OCI-LY7 (cell line): ENCODE data around the gene CYP2A6. TPM values are rescaled to one million over a fixed set of nuclear protein-coding genes. Genes with fewer than 3 reads are reported as not detected.
A peak's percentile ranks its signal among the peaks of the same experiment; 100 is the strongest.
"Not testable (repeated sequence)": the region's sequence is repeated elsewhere in the genome, so short reads cannot be mapped to it uniquely, and the experiment has no call there.

ENCODE experiments used
- BruUV-seq: library from RNA; stranded (reverse); fragments of 400-500 nt; replicated peaks from 2 replicates; lab custom pipeline; 2021; lab: Mats Ljungman, UMichigan
- CTCF ChIA-PET: fragments of 300-600 bp; sonication (Branson Sonifier 250); formaldehyde crosslinking; loops from one replicate; lab custom pipeline; 2022; ENCODE audit warnings: antibody characterized with exemption; ENCODE audit not compliant: unreplicated experiment; lab: Charles Lee
- POLR2A ChIA-PET: fragments of 300-600 bp; sonication (Branson Sonifier 250); formaldehyde crosslinking; loops from one replicate; lab custom pipeline; 2022; ENCODE audit warnings: antibody characterized with exemption; lab: Charles Lee
- DNase-seq: peaks from one replicate; pipeline ENCODE4 v3.0.0-alpha.2; 2015; ENCODE audit warnings: low spot score
- H2AFZ ChIP-seq: fragments of 200-600 bp; sonication (generic), shearing (Covaris generic); 2 replicates; pipeline ENCODE4 v1.6.1; 2014; ENCODE audit warnings: mild to moderate bottlenecking, antibody characterized with exemption, low read length, moderate library complexity
- H3K27ac ChIP-seq: fragments of 200-600 bp; sonication (generic); 2 replicates; pipeline ENCODE4 v1.5.1; 2014; ENCODE audit warnings: mixed run types, low read depth, mild to moderate bottlenecking, moderate library complexity, low read length, inconsistent platforms; ENCODE audit not compliant: poor library complexity, severe bottlenecking
- H3K36me3 ChIP-seq: fragments of 200-600 bp; sonication (generic); 2 replicates; pipeline ENCODE4 v1.6.1; 2014; ENCODE audit warnings: mild to moderate bottlenecking, antibody characterized with exemption, low read length, moderate library complexity, mixed read lengths; ENCODE audit not compliant: insufficient read depth
- H3K4me1 ChIP-seq: fragments of 200-600 bp; sonication (generic); 2 replicates; pipeline ENCODE4 v1.5.1; 2014; ENCODE audit warnings: mild to moderate bottlenecking, low read length; ENCODE audit not compliant: insufficient read depth, poor library complexity, severe bottlenecking
- H3K4me2 ChIP-seq: fragments of 200-600 bp; sonication (generic); 2 replicates; pipeline ENCODE4 v1.6.1; 2014; ENCODE audit warnings: mild to moderate bottlenecking, low read length
- H3K4me3 ChIP-seq: fragments of 200-600 bp; sonication (generic); 2 replicates; pipeline ENCODE4 v1.5.1; 2014; ENCODE audit warnings: mild to moderate bottlenecking, low read depth, low read length; ENCODE audit not compliant: poor library complexity, severe bottlenecking
- H3K79me2 ChIP-seq: fragments of 200-600 bp; sonication (generic); 2 replicates; pipeline ENCODE4 v1.6.1; 2016; ENCODE audit warnings: low read depth, mild to moderate bottlenecking, low read length, moderate library complexity, mixed read lengths; ENCODE audit not compliant: insufficient read depth
- H3K9me2 ChIP-seq: fragments of 200-600 bp; sonication (generic); 2 replicates; pipeline ENCODE4 v1.6.1; 2016; ENCODE audit warnings: mild to moderate bottlenecking, low read length, mixed read lengths; ENCODE audit not compliant: insufficient read depth
- H3K9me3 ChIP-seq: fragments of 200-600 bp; sonication (generic); 2 replicates; pipeline ENCODE4 v1.6.1; 2014; ENCODE audit warnings: mild to moderate bottlenecking, mixed run types, low read length, mixed read lengths
- H4K20me1 ChIP-seq: fragments of 200-600 bp; sonication (generic); 2 replicates; pipeline ENCODE4 v1.6.1; 2014; ENCODE audit warnings: mild to moderate bottlenecking, antibody characterized with exemption, low read length, moderate library complexity, mixed read lengths; ENCODE audit not compliant: insufficient read depth
- EZH2phosphoT487 ChIP-seq: fragments of 200-600 bp; sonication (generic); IDR thresholded peaks from 2 replicates; pipeline ENCODE4 v1.6.1; 2018; ENCODE audit warnings: low read depth, borderline replicate concordance, mild to moderate bottlenecking, mixed run types, antibody characterized with exemption, low read length, moderate library complexity, mixed read lengths
- intact Hi-C: fragments of 100-400 bp; cut with micrococcal nuclease; formaldehyde crosslinking; loops from one replicate; pipeline ENCODE4 v1.10.0; 2022; ENCODE audit not compliant: unreplicated experiment
- total RNA-seq, 2 experiments: library from RNA; depleted of rRNA in 1 of 2; stranded (reverse); fragments of >200 nt in 1 of 2; shearing (Covaris generic) in 1 of 2; gene quantifications; 2 replicates each; pipeline ENCODE4 v1.2.3, GENCODE V29; 2014 to 2022
- TF ChIP-seq, protein P1 (sequence below): fragments of 200-600 bp; sonication (generic); conservative IDR thresholded peaks from 2 replicates; pipeline ENCODE4 v1.5.1; 2014; ENCODE audit warnings: mild to moderate bottlenecking, antibody characterized with exemption, low read length, moderate library complexity, mixed read lengths

CYP2A6 gene
- total RNA-seq, 2 experiments from 2014 or later = not detected

DNA sequence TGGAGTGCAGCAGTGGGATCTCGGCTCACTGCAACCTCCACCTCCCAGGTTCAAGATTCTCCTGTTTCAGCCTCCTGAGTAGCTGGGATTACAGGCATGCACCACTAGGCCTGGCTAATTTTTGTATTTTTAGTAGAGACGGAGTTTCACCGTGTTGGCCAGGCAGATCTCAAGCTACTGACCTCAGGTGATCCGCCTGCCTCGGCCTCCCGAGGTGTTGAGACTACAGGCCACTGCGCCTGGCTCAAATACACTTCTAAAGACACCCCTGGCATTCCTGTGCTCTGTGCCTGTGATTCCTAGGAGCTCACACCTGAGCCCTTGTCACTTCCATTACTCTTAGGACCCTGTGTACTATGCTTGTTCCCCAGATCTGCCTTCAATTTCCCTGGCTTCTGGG is 37.7 kb downstream of the CYP2A6 start:
- intact Hi-C loops, H4K20me1 ChIP-seq, H3K4me3 ChIP-seq, CTCF ChIA-PET, H3K9me3 ChIP-seq, POLR2A ChIA-PET, H3K9me2 ChIP-seq, DNase-seq, BruUV-seq, H3K27ac ChIP-seq, H2AFZ ChIP-seq, H3K4me1 ChIP-seq, H3K4me2 ChIP-seq, H3K79me2 ChIP-seq: not testable (repeated sequence)
- peaks cover 25% of the 10 kb centered on the region for H3K36me3 ChIP-seq

DNA sequence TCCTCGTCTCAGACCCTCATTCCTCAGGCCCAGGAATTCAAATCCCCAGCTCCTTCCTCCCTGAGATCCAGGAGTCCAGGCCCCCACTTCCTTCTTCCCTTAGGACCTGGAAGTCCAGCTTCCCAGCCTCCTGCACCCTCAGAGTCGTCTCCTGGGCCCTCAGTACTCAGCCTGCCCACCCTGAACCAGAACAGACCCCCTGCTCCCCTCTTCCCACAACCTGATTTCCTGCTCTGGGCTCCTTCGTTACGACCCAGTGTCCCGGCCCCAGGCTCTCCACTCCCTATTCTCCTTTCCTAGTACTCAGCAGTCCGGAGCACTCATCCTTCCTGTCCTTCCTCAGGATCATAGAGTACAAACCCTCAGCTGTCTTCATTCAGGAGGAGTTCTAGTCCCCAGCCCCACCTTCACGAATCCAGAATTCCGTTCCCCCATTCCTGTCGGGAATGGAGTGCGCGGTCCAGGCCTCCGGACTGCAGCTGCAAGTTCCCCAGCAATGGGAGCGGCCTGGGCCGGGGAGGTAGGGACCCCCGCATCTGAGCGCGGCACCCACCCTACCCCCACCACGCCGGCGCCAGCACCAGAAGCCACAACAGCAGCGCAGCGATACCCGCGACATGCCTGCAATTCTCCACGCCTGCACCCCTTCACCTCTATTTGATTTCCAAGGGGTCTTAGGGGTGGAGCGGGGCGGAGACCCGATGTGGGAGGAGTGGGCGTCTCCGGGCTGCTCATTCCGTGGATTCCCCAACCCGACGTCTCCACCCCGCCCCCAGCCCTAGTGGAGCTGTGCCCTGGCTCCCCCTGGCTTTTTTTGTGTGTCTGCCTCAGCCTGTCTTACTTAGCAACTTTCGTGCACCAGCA is 38.5 kb downstream of the CYP2A6 start:
- POLR2A ChIA-PET = no interaction called here
- TF ChIP-seq, protein P1, sequence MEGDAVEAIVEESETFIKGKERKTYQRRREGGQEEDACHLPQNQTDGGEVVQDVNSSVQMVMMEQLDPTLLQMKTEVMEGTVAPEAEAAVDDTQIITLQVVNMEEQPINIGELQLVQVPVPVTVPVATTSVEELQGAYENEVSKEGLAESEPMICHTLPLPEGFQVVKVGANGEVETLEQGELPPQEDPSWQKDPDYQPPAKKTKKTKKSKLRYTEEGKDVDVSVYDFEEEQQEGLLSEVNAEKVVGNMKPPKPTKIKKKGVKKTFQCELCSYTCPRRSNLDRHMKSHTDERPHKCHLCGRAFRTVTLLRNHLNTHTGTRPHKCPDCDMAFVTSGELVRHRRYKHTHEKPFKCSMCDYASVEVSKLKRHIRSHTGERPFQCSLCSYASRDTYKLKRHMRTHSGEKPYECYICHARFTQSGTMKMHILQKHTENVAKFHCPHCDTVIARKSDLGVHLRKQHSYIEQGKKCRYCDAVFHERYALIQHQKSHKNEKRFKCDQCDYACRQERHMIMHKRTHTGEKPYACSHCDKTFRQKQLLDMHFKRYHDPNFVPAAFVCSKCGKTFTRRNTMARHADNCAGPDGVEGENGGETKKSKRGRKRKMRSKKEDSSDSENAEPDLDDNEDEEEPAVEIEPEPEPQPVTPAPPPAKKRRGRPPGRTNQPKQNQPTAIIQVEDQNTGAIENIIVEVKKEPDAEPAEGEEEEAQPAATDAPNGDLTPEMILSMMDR = no peak
- TF ChIP-seq EZH2phosphoT487 = no peak
- peaks cover 5% of the 10 kb centered on the region; the same call in 1 of the 2 replicates for H4K20me1 ChIP-seq
- no peaks in the 10 kb centered on the region for H3K9me3 ChIP-seq
- peak overlapping the region; percentile 57; the same call in 1 of the 2 replicates for H3K4me2 ChIP-seq
- H3K4me1 ChIP-seq = peaks cover 17% of the 10 kb centered on the region
- no peaks in the 10 kb centered on the region for H3K79me2 ChIP-seq
- H3K4me3 ChIP-seq = no peak overlapping the region
- no peak for DNase-seq
- H3K9me2 ChIP-seq = no peaks in the 10 kb centered on the region
- BruUV-seq = no TSS peak
- intact Hi-C loops = no loop called here
- peaks cover 33% of the 10 kb centered on the region for H3K36me3 ChIP-seq
- H3K27ac ChIP-seq = no peak overlapping the region
- CTCF ChIA-PET = no interaction called here
- no peak overlapping the region for H2AFZ ChIP-seq

DNA sequence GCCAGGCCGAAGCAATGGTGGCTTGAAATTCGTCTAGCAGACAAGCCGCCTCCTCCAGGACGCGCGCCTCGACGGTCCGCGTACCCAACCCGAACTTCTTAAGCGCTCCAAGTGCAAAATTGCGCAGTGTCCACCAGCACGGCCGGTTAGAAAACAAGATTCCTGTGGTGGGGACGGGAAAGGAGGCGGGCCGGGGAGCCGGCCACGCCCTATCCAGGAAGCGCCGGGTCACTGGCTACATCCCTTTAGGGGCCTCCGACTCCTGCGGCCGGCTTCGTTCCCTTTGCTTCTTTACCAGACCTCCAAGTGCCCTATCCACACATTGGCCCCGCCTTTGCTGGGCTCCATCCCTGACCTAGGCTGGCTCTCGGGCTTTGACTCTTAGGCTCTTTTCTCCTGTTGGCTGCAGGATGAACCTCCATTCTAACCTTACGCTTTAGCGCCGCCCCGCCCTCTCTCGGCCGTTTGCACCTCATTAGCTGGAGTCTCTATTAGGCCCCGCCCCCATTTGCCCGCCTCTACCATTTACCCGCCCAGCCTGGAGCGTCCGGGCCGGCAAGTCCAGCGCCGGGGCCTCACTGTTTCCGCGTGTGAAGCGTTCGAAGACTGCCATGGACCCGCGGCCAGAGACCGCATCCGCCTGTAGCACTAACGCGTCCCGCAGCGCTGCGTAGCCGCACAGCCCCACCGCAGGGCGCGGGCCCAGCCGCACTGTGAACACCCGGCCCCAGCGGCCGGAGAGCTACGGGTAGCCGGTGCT is 39.4 kb downstream of the CYP2A6 start:
- H4K20me1 ChIP-seq, CTCF ChIA-PET, H3K27ac ChIP-seq, DNase-seq, H2AFZ ChIP-seq, POLR2A ChIA-PET, H3K79me2 ChIP-seq, intact Hi-C loops, H3K9me3 ChIP-seq, BruUV-seq, H3K9me2 ChIP-seq: not testable (repeated sequence)
- Histone ChIP-seq H3K4me1 (peaks cover 26% of the 10 kb centered on the region), H3K4me2 (peak overlapping the region; percentile 57), H3K36me3 (peaks cover 42% of the 10 kb centered on the region), H3K4me3 (peak overlapping the region; percentile 32)
